ENCODE results near the gene CELF2. TPM values are rescaled to one million over a fixed set of nuclear protein-coding genes. Genes with fewer than 3 reads are reported as not detected.
A peak's percentile ranks its signal among the peaks of the same experiment; 100 is the strongest.

Gene CELF2
- polyA plus RNA-seq, 1 donor from 2014 or later = 142 TPM

DNA sequence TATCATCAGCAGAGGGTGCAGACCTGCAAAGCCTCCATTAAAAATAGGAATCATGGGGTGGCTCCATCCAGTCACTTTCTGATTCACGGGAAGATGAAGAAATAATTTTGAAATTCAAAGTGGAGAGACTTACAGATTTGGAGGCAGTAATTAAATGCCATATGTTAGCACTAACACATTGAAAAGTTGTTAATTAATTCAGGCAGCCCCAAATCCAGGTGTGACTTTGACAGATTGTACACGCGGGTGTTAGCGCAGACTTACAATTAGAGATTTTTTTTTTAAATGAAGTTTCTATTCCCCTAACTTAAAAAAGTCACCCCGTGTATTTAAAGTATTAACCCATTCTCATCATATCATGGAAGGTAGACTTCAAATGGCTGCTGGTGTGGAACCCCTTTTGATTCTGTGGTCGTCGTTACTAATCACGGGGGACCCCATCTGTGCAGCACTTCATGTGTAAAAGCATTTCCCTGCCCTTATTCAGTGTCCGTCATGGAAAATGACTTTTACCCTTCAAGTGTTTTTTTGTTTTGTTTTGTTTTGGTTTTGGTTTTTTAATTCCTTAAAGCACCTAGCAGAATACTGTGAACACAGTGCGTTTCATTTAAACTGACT lies 235.8 kb downstream of the CELF2 start:
- Mint-ChIP-seq H3K4me1 (peaks cover 38 to 60% (median 59%) of the 10 kb centered on the region in 3 donors), H3K4me3 (peak overlapping the region in 1 of 4 donors; percentile 15), H3K27ac (peak overlapping the region in 1 of 3 donors; percentile 76), H3K36me3 (no peaks in the 10 kb centered on the region), H3K9me3 (no peaks in the 10 kb centered on the region), H3K27me3 (no peaks in the 10 kb centered on the region)

DNA sequence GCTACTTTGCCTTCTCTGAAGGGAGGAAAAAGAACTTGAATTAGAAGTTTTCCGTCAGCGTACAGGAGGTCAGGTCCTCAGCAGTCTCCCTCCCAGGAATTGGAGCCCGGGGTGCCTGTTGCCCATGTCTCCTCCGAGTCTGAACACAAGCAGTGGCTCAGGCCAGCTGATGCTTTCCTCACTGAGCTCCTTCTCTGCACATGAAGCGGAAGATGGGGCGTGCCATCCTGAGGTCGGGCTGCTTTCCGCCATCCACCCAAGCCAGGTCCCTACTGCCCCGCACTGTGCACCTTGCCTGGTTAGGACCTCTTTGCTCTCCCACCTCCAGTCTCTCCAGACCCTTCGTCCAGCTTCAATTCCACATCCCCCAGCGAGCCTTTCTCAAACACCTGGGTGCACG lies 237.5 kb downstream of the CELF2 start:
- Mint-ChIP-seq H3K9me3 (no peaks in the 10 kb centered on the region), H3K27me3 (no peaks in the 10 kb centered on the region), H3K4me1 (peaks cover 44 to 63% (median 61%) of the 10 kb centered on the region in 3 donors), H3K36me3 (peaks cover 2% of the 10 kb centered on the region), H3K4me3 (no peak overlapping the region), H3K27ac (peak overlapping the region; percentile 74 to 99 (median 91))

DNA sequence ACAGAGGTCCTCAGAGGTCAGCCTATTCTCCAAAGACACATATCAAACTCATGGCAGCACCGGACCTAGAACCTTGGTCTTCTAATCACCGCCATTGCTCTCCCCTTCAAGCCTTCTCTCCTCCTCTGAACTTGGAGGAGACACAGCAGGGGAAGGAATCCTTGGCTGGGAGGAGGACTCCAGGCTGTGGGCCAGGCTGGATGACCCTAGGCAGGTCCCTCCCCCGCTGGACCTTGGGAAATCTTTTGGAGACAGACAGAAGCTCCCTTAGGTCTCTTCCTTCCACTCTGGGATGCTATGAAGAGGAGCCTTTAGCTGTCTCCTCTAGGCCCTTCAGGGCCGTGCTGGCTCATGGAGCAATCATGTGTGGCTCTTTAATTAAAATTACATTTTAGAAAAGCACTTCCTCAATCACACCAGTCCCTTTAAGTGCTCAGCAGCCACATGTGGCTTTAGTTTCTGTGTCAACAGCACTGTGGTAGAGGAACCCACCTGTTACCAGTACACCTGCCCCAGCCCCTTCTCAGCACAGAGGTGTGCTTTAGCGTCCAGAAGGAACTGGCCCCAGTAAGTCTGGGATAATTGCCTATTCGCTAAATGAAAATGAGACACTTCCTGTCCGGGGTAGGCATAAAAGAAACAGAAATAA lies 238.2 kb downstream of the CELF2 start:
- peak overlapping the region in 3 of 4 donors; percentile 30 to 88 (median 82) for H3K4me3 Mint-ChIP-seq
- peaks cover 3% of the 10 kb centered on the region for H3K36me3 Mint-ChIP-seq
- H3K4me1 Mint-ChIP-seq = peaks cover 43 to 64% (median 61%) of the 10 kb centered on the region in 3 donors
- no peaks in the 10 kb centered on the region for H3K9me3 Mint-ChIP-seq
- H3K27me3 Mint-ChIP-seq = no peaks in the 10 kb centered on the region
- H3K27ac Mint-ChIP-seq = peak overlapping the region; percentile 91 to 99 (median 92)

DNA sequence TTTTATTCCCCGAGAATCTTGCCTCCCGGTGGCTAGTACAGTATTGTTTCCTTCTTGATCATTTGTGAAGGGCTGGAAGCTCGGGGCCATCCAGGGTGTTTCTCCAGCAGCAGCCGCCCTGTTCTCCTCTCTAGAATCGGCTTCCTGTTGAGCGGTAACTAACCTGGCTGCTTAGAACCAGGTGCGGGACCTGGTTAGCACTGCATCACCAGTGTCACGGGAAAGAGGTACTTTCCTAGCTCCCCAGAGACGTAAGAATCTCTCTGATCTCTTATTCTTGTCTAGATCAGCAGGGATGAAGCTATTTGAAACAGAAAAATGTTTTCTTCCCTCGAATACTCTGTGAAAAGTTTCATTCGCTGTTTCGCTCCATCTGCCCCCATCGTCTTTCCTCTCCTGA lies 239.2 kb downstream of the CELF2 start:
- no peaks in the 10 kb centered on the region for H3K27me3 Mint-ChIP-seq

DNA sequence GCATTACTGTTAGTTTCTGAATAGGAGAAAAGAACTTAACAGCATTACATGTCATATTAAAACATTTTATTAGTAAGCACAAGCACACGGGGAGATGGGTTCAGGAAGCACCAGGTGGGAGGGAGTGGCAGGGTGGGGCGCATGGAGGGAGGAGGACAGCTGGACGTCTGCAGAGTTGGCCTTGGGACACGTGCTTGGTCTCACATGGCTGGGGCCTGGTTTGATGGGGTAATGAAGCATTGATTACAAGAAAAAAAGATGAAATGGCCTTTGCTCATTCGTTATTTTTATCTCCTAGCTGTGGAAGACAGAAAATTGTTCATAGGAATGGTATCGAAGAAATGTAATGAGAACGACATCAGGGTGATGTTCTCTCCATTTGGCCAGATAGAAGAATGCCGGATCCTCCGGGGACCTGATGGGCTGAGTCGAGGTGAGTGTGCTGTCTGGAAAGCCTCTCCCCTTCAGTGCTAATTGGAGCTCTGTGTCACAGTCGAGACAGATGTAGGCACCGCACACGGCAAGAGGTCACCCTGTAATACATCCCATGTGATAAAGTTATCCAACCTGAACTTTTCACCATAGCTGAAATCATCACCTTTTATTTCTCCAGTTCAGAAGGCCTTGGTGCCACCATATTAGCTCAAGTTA lies 239.9 kb downstream of the CELF2 start:
- H3K36me3 Mint-ChIP-seq = peaks cover 7% of the 10 kb centered on the region
- H3K4me3 Mint-ChIP-seq = peak overlapping the region in 3 of 4 donors; percentile 81 to 88 (median 82)
- no peaks in the 10 kb centered on the region for H3K9me3 Mint-ChIP-seq
- H3K27me3 Mint-ChIP-seq = no peaks in the 10 kb centered on the region
- H3K27ac Mint-ChIP-seq = peak overlapping the region; percentile 87 to 99 (median 92)
- peaks cover 56 to 77% (median 75%) of the 10 kb centered on the region in 3 donors for H3K4me1 Mint-ChIP-seq

More for the DNA sequence above, 239.2 kb downstream of the CELF2 start:
- Mint-ChIP-seq H3K9me3 (no peaks in the 10 kb centered on the region), H3K4me3 (peak overlapping the region; percentile 13 to 88 (median 82)), H3K36me3 (peaks cover 7% of the 10 kb centered on the region), H3K4me1 (peaks cover 50 to 71% (median 69%) of the 10 kb centered on the region in 3 donors), H3K27ac (peak overlapping the region; percentile 91 to 99 (median 92))

DNA sequence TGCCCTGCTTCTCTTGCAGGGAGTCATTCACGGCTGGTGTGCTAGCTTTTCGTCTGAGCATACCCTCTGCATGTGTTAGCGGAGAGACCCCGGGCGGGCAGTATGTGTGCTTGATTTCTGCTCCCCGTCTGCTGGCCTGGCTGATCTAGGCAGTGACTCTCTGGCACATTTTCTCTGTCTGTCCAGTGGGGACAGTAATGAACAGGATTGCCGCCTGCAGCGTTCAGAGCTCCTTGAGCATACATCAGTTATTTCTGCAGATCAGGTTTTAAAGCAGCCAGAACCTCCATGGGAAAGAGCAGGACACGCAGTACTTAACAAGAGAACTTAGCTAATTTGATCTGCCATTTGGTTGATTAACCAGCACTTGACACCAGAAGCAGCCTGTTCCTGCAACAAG lies 242.5 kb downstream of the CELF2 start:
- Mint-ChIP-seq H3K4me1 (peaks cover 73 to 83% (median 81%) of the 10 kb centered on the region in 3 donors), H3K4me3 (peak overlapping the region in 2 of 4 donors; percentile 34 to 53), H3K27me3 (no peaks in the 10 kb centered on the region), H3K27ac (peak overlapping the region; percentile 14 to 99 (median 84)), H3K36me3 (peaks cover 7% of the 10 kb centered on the region), H3K9me3 (no peaks in the 10 kb centered on the region)

DNA sequence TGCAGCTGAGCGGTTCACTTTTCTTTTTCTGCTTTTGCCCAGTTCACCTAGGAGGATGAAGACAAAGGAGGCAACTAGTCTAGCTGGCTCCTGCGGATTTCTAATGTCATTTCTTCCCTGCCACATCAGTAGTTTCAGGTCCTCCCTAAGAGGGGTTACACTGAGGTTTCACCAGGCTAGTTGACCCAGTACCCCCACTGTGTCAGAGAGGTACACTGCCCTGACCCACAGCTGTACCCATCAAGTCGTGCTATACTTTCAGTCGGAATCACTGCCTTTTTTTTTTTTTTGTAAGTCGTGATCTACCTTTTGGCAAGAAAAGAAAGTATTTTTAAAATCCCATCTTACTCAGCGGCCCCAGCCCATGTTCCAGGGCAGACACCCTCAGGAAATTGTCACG lies 243.5 kb downstream of the CELF2 start:
- Mint-ChIP-seq H3K9me3 (no peaks in the 10 kb centered on the region), H3K27ac (peak overlapping the region; percentile 84 to 90 (median 89)), H3K4me1 (peaks cover 78 to 86% (median 82%) of the 10 kb centered on the region in 3 donors), H3K4me3 (peak overlapping the region in 2 of 4 donors; percentile 63 to 79), H3K36me3 (peaks cover 7% of the 10 kb centered on the region), H3K27me3 (no peaks in the 10 kb centered on the region)

DNA sequence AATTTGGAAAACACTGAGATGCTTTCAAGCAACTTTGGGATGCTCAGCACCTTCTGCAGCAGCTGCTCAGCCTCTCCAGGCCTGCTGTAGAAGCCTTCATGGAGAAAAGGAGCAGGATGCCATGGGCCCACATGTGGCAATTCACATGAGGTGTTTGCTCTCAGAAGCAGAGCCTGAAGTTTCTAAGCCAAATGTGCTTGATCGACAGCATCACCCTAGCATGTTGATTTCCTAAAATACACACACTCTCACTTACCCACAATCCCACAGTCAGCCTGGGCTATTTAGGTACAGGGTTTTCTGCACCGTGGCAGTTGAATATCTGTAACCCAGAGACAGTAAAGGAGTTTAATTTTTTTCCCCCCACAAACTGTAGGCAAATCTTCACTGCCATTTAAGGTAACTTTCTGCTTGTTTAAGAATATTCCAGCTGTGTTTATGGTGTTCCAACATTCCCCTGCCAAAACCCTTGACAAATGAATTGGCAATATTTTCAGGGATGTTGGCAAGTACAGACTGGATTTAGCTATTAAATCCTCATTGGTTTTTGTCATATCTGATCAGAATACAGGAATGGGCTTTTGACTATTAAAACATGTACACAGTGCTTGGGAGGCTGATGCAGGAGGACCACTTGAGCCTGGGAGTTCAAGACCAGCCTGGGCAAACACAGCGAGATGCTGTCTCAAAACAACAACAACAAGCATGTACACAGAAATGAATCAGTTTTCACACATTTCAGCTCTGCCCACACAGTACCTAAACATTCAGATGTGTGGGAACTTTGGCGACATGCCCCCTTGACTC lies 244.2 kb downstream of the CELF2 start:
- H3K36me3 Mint-ChIP-seq = peaks cover 7% of the 10 kb centered on the region
- peaks cover 78 to 84% (median 83%) of the 10 kb centered on the region in 3 donors for H3K4me1 Mint-ChIP-seq
- H3K4me3 Mint-ChIP-seq = peak overlapping the region in 2 of 4 donors; percentile 63 to 79
- H3K27me3 Mint-ChIP-seq = no peaks in the 10 kb centered on the region
- H3K27ac Mint-ChIP-seq = peak overlapping the region; percentile 84 to 90 (median 89)
- no peaks in the 10 kb centered on the region for H3K9me3 Mint-ChIP-seq

DNA sequence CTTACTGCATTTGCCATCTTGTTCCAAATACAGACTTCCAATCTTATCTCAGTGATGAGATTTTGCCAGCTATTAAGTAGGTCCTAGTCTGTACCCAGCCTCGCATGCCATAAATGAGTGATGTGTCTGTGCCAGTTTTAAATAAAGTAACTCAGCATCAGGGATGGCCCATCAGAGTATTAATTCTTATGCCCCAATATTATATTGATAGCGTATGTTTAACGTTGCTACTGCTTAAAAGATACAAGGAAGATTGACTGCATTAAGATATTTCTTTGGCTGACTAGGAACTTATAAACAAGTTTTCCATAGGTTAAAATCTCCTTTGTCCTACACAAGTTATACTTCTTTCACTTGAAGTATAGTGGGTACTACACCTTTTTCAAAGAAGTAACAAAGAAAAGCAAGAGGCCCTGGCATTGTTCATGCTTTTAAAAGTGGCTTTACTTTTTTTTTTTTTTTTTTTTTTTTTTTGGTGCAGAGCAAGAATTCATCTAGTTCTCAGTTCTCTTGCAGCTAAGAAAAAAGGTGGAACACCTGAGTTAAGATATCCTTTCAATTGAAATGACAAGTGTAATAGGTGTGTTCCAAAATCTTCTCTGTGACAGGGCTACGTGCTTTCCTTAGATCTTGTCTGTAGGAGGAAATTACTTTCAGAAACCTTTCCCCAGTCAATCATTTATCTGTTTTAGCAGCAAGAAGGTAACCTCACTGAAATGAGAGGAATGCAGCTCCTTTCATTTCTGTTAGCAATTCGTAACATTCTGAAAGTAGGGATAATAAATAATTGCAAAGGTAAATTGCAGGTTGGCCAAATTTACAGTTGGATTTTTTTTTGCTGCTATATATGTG lies 245.0 kb downstream of the CELF2 start:
- H3K27ac Mint-ChIP-seq = peak overlapping the region; percentile 84 to 90 (median 89)
- peaks cover 7% of the 10 kb centered on the region for H3K36me3 Mint-ChIP-seq
- no peaks in the 10 kb centered on the region for H3K27me3 Mint-ChIP-seq
- no peaks in the 10 kb centered on the region for H3K9me3 Mint-ChIP-seq
- H3K4me3 Mint-ChIP-seq = peak overlapping the region in 1 of 4 donors; percentile 41
- peaks cover 77 to 82% (median 81%) of the 10 kb centered on the region in 3 donors for H3K4me1 Mint-ChIP-seq

DNA sequence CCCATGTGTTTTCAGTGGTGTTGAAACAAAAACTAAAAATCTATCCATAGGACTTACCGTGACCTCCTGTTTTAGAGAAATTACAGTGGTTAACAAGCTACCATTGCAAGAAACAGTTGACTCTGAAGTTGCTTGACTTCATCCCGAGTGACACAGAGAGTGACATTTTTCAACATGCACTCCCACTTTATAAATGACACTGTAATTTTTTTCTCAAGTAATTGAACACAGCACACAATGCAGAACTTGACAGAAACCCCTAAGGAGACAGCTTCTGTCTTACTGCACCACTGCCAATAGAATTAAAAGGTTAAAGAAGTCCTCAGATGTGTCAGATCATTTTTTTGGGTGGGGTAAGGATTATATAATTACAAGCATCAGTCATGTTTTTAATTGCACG lies 246.1 kb downstream of the CELF2 start:
- Mint-ChIP-seq H3K9me3 (no peaks in the 10 kb centered on the region), H3K4me3 (peak overlapping the region in 2 of 4 donors; percentile 29 to 76), H3K27me3 (no peaks in the 10 kb centered on the region), H3K4me1 (peaks cover 67 to 77% (median 72%) of the 10 kb centered on the region in 3 donors), H3K36me3 (peaks cover 7% of the 10 kb centered on the region), H3K27ac (peak overlapping the region in 2 of 3 donors; percentile 76 to 84)

DNA sequence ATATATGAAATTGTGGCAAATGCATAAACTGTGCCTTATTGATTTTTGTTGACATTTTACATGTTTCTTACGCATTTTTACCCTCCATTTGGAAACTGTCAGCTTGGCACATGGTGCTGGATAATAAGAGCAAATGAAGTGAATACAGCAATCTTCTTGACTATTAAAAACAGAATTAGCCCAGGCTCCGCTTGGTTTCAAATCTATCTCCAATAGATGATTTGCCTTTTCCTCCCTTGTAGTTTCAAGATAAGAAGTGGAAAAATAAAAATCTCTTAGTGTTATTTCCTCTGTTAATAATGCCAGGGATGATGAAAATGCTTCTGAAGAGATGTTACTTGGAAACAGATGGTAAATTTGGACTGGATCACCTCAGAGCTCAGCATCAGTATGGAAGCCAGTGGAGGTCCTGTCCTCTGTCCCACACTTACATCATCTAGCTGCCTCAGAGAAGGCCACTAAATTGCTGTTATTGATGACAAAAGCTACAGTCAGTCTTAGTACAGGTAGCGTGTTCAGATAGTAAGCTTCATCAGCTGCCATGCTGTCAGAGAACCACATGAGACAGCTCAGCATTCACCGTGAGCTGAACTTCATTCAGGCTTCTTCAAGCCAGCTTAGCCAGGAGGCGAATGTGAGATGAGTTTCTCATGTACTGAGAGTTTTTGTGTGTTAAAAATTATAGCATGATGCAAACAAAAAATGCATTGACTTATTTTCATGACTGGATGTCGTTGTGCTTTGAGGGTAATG lies 246.8 kb downstream of the CELF2 start:
- Mint-ChIP-seq H3K27me3 (no peaks in the 10 kb centered on the region), H3K27ac (peak overlapping the region in 2 of 3 donors; percentile 48 to 84), H3K4me3 (peak overlapping the region in 3 of 4 donors; percentile 13 to 84 (median 76)), H3K9me3 (no peaks in the 10 kb centered on the region), H3K4me1 (peaks cover 66 to 78% (median 75%) of the 10 kb centered on the region in 3 donors), H3K36me3 (peaks cover 7% of the 10 kb centered on the region)

DNA sequence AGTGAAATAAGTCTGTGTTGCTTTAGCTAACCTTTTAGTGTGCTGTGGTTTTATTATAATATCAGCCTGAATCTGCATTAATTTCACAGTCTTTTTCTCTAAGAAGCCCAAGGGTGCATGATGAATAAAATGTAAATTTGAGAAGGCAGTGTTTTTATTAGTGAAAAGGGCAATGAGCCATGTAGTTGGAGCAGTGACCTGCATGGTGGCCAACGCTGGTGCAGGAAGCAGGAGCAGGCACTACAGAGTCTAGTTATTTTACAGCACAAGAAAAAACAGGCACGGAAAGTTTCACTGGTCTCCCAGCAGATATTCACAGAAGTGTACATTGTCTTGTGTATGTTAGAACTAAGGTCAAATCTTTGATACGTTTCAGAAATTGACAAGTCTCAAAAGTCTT lies 247.8 kb downstream of the CELF2 start:
- peak overlapping the region; percentile 52 to 84 (median 71) for H3K4me3 Mint-ChIP-seq
- peaks cover 4% of the 10 kb centered on the region for H3K36me3 Mint-ChIP-seq
- no peaks in the 10 kb centered on the region for H3K27me3 Mint-ChIP-seq
- H3K4me1 Mint-ChIP-seq = peaks cover 70 to 82% (median 76%) of the 10 kb centered on the region in 3 donors
- peak overlapping the region; percentile 17 to 84 (median 75) for H3K27ac Mint-ChIP-seq
- H3K9me3 Mint-ChIP-seq = no peaks in the 10 kb centered on the region

DNA sequence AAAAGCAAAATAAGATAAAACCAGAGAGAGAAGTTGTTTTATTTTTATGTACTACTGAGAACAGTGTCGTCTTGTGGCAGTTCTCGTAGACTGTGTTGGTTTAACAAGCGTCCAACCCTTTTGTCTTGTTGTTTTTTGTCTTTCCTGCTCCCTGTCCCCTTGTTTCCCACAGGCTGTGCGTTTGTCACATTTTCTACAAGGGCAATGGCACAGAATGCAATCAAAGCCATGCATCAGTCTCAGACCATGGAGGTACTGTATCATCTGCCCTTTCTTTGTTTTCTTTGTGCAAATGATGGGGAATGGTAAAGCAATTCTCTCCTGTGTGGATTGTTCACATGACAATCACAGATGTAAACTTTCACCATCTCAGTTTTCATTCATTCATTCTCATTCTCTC lies 248.8 kb downstream of the CELF2 start:
- Mint-ChIP-seq H3K4me3 (peak overlapping the region in 3 of 4 donors; percentile 52 to 84 (median 84)), H3K4me1 (peaks cover 71 to 83% (median 77%) of the 10 kb centered on the region in 3 donors), H3K36me3 (peaks cover 4% of the 10 kb centered on the region), H3K9me3 (no peaks in the 10 kb centered on the region), H3K27ac (peak overlapping the region; percentile 3 to 83 (median 75)), H3K27me3 (no peaks in the 10 kb centered on the region)

Measured in IgD-negative memory B cell (primary cell).